Panc1 (cell line): ENCODE results near the gene PTPRE. TPM values are rescaled to one million over a fixed set of nuclear protein-coding genes. Genes with fewer than 3 reads are reported as not detected.

Experiments
- ATAC-seq: fragments of 200-7000 bp; cut with Tn5 transposase; 2 replicates; pipeline ENCODE4 v1.9.1; 2020; ENCODE audit warnings: mild to moderate bottlenecking, moderate library complexity
- BruUV-seq: library from RNA; stranded (reverse); fragments of 400-500 nt; replicated peaks from 2 replicates; lab custom pipeline; 2021; lab: Mats Ljungman, UMichigan
- CTCF ChIA-PET: fragments of 300-600 bp; sonication (Branson Sonifier 250); formaldehyde crosslinking; loops from one replicate; lab custom pipeline; 2022; ENCODE audit warnings: antibody characterized with exemption; lab: Charles Lee
- POLR2A ChIA-PET: fragments of 300-600 bp; sonication (Branson Sonifier 250); formaldehyde crosslinking; loops from one replicate; lab custom pipeline; 2022; ENCODE audit warnings: antibody characterized with exemption; lab: Charles Lee
- DNase-seq: peaks from one replicate; pipeline ENCODE4 v3.0.0-alpha.2; 2010; ENCODE audit warnings: low read depth, low spot score
- H3K27ac ChIP-seq: 2 replicates; pipeline ENCODE4 v1.5.1; 2011; ENCODE audit warnings: mild to moderate bottlenecking, low read length, inconsistent platforms
- H3K27me3 ChIP-seq: fragments of 200-500 bp; sonication (Bioruptor generic); 2 replicates; pipeline ENCODE4 v1.6.0; 2014; ENCODE audit warnings: low read length, inconsistent platforms; ENCODE audit not compliant: control insufficient read depth, insufficient read depth
- H3K36me3 ChIP-seq: fragments of 200-500 bp; sonication (Bioruptor generic); 2 replicates; pipeline ENCODE4 v1.5.1; 2014; ENCODE audit warnings: inconsistent platforms, mild to moderate bottlenecking, low read length, moderate library complexity; ENCODE audit not compliant: control insufficient read depth, insufficient read depth
- H3K4me1 ChIP-seq: 2 replicates; pipeline ENCODE4 v1.5.1; 2011; ENCODE audit warnings: inconsistent platforms, mild to moderate bottlenecking, low read length, moderate library complexity; ENCODE audit not compliant: control insufficient read depth, insufficient read depth
- H3K4me3 ChIP-seq, 2 experiments: 2 replicates each; pipeline ENCODE4 v1.5.1; 2011 to 2012; ENCODE audit warnings: low read depth in 2 of 2, low read length in 2 of 2, mild to moderate bottlenecking in 2 of 2, inconsistent platforms in 1 of 2, moderate library complexity in 1 of 2
- H3K9me3 ChIP-seq: fragments of 200-500 bp; sonication (Bioruptor generic); 2 replicates; pipeline ENCODE4 v1.5.1; 2014; ENCODE audit warnings: low read depth, mild to moderate bottlenecking, inconsistent platforms, low read length, moderate library complexity; ENCODE audit not compliant: control insufficient read depth, insufficient read depth
- CTCF ChIP-seq: fragments of 450-650 bp; IDR thresholded peaks from 2 replicates; pipeline ENCODE4 v1.5.1; 2017; ENCODE audit warnings: mild to moderate bottlenecking
- POLR2AphosphoS5 ChIP-seq: IDR thresholded peaks from 2 replicates; pipeline ENCODE4 v1.6.1; 2012; ENCODE audit warnings: mild to moderate bottlenecking, low read depth, low read length, moderate library complexity
- REST ChIP-seq, 2 experiments: IDR thresholded peaks; 2 replicates each; pipeline ENCODE4 v1.6.1; 2011 to 2012; ENCODE audit warnings: low read depth in 2 of 2, control low read depth in 1 of 2, low read length in 1 of 2, mild to moderate bottlenecking in 1 of 2, moderate library complexity in 1 of 2; ENCODE audit not compliant: insufficient read depth in 1 of 2
- SIN3A ChIP-seq: IDR thresholded peaks from 2 replicates; pipeline ENCODE4 v1.6.1; 2012; ENCODE audit warnings: low read depth, mild to moderate bottlenecking, low read length, moderate library complexity, borderline replicate concordance; ENCODE audit not compliant: insufficient read depth
- TCF7L2 ChIP-seq: IDR thresholded peaks from 2 replicates; pipeline ENCODE4 v1.6.1; 2011; ENCODE audit warnings: mild to moderate bottlenecking, low read depth, low read length, inconsistent platforms
- in situ Hi-C: cut with HindIII; loops from 2 replicates; pipeline ENCODE4 v1.10.0; 2016; ENCODE audit warnings: low sequenced_read_pairs, low pct_unique_long_range_greater_than_20kb
- intact Hi-C: fragments of 100-400 bp; cut with micrococcal nuclease; formaldehyde crosslinking; loops from one replicate; pipeline ENCODE4 v1.10.0; 2022; ENCODE audit not compliant: unreplicated experiment
- total RNA-seq: library from RNA; stranded (reverse); gene quantifications from one replicate; pipeline ENCODE4 v1.2.1, GENCODE V29; 2021; ENCODE audit not compliant: unreplicated experiment

The PTPRE gene
- total RNA-seq, 1 experiment from 2014 or later, result 0.44 TPM

GRCh38 chr10:127949831-127950230 is 42.9 kb downstream of the PTPRE start:
- TF ChIP-seq TCF7L2 (no peak), SIN3A (no peak), CTCF (no peak), POLR2AphosphoS5 (no peak), REST (IDR thresholded peaks at IDR 0.05; ENCODE audit: insufficient read depth in 1 of 2, low read depth in 2 of 2, low read length in 1 of 2) (no peak)
- DNase-seq (no peak), ATAC-seq (no peak)
- Histone ChIP-seq H3K4me3 (no peak overlapping the region), H3K36me3 (no peaks in the 10 kb centered on the region), H3K27me3 (peaks cover 4% of the 10 kb centered on the region; the same call in 1 of the 2 replicates), H3K9me3 (no peaks in the 10 kb centered on the region), H3K27ac (no peak overlapping the region), H3K4me1 (no peaks in the 10 kb centered on the region)
- BruUV-seq, result no TSS peak
- POLR2A ChIA-PET, result interaction anchor here (1.0 kb wide), 1 partner anchor 15 kb away, joined by 3 read pairs; no protein-coding TSS in a partner anchor
- in situ Hi-C loops (no loop called here), intact Hi-C loops (no loop called here)
- CTCF ChIA-PET, result no interaction called here

- DNase-seq (no peak), ATAC-seq (no peak)
- BruUV-seq, result no TSS peak
- Histone ChIP-seq H3K27ac (no peak overlapping the region), H3K4me1 (no peaks in the 10 kb centered on the region), H3K27me3 (peaks cover 4% of the 10 kb centered on the region; the same call in 1 of the 2 replicates), H3K4me3 (no peak overlapping the region), H3K36me3 (no peaks in the 10 kb centered on the region), H3K9me3 (no peaks in the 10 kb centered on the region)
- intact Hi-C loops, result no loop called here
- TF ChIP-seq TCF7L2, result no peak
- no peak for TF ChIP-seq REST (IDR thresholded peaks at IDR 0.05; ENCODE audit: insufficient read depth in 1 of 2, low read depth in 2 of 2, low read length in 1 of 2)
- in situ Hi-C loops, result no loop called here
- POLR2A ChIA-PET, result no interaction called here
- CTCF ChIA-PET, result no interaction called here
Measured at GRCh38 chr10:127951861-127952574, 45.1 kb downstream of the PTPRE start.
